Raji (cell line): Measurements from ENCODE around the gene LETM1.

ENCODE experiments used
- POLR2A ChIP-seq: IDR thresholded peaks from 2 replicates; pipeline ENCODE4 v1.6.1; 2011; ENCODE audit warnings: low read depth, low read length, control low read depth; ENCODE audit not compliant: insufficient read depth

Gene LETM1

DNA sequence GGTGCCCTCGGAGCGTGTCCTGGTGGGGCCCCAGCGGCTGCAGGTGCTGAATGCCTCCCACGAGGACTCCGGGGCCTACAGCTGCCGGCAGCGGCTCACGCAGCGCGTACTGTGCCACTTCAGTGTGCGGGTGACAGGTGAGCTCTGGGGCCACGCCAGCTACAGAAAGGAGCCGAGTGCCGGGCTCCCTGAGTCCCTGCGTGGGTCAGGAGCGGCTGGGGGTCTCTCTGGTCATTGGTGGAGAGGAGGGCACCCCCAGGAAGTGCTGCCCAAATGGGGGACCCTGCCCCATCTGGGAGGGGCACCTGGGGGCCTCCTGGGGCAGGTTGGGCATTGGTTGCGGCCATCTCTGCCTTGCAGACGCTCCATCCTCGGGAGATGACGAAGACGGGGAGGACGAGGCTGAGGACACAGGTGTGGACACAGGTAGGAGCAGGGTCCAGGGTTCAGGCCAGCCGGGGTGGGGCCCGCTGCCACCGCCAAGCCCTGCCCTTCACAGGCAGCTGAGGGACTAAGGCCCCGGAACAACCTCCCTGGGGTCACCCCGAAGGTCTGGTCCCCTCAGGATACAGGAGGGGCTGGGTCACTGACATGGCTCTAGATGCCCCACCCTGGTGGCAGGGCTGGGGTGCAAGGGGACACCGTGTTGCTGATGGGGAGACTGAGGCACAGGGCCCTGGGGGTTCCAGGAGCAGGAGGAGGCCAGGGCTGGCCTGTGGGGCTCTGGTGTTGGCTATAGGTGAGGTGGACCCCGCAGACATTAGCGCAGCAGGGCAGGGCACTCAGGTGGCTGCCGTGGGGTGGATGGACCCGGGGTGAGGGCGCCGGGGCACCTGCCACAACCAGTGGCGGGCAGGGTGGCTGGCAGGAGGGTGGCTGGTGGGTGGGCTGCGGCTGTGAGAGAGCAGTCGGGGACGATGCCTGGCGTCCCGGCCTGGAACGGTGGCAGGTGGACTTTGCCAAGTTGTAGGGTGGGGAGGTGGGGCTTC, 56.3 kb downstream of the LETM1 start:
- no peak for TF ChIP-seq POLR2A

DNA sequence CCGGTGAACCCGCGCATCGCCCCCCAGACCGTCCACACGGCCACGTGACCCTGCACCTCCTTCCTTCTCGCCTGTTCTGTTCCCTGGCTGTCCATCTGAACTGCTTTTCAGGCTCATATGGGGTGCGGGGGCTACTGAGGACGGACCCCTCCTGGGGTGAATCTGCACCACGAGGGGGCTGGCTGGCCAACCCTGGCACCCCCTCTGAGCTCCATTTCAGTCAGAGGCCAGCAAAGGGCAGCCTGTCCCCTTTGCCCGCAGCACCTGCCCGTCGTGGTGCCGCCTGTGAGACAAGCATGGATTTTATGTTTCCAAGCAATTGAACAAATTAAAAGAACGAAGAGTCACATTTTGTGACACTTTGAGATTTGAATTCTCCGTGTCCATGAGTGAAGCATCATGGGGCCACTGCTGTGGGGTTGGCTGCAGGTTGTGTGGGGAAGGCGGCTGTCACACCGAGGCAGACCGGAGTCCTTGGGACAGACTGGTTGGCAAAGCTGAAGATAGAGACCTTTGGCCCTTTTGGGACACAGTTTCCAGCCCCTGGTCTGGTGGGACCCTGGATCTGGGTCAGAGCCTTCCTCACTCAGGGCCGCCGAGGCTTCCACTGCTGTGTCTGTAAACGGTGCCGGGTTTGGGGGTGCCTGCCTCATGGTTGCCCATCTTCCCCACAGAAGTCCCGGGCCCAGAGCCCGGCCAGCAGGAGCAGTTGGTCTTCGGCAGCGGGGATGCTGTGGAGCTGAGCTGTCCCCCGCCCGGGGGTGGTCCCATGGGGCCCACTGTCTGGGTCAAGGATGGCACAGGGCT, 57.2 kb downstream of the LETM1 start:
- TF ChIP-seq POLR2A = no peak

DNA sequence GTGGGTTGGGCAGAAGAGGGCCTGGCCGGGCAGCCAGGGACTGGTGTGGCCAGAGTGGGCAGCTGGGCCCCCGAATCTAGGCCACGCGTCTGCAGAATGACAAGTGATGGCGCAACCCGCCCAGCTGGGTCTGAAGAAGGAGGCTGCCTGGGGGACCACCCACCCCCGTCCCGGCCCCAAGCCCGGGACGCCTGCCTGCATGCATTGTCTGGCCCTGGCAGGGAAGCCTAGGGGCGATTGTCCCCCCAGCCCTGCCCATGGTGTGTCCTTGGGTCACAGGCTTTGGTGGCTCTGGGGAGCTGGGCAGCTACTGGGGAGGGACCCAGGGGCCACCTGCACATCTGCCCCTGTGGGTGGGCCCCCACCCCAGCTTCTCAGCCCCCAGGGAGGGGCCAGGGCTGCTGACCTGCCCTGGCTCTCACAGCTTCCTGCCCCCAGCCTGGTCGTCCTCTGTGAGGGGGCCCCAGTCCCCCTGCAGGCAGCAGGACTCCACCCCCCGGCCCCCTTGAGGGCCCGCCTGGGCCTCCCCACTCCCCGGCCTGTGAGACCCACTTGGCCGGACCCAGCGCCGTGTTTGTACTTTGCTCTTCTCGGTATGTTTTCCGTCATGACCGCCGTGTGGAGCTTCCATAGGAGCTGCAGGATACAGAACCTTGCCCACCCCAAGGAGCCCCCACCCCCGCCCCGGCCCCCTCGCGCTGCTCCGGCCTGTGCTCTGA, 57.9 kb downstream of the LETM1 start:
- TF ChIP-seq POLR2A = no peak

DNA sequence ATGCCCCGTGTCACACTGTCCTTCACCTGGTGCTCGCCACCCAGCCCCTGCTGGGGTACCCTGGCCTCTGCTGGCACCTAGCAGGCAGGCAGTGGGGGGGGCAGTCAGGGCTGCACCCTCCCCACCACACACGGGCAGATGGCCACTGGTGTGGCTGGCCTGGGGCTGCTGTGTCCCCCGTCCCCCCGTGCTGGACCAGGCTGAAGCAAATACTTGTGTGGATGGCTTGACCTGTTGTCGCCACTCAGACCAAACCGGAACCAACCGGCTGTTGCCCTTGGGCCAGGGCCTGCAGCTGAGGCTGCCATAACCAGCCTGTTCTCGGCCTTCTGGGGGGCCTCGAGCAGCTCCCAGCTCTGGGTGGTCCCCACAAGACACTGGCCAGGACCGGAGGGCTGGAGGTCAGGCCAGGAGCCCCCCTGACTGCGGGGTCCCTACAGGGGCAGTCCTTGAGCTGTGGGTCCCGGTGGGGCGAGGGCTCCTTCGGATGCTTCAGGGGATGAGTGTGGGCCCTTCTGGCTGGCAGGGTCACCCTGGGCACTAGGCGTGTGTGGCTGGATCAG, 58.6 kb downstream of the LETM1 start:
- TF ChIP-seq POLR2A = no peak

DNA sequence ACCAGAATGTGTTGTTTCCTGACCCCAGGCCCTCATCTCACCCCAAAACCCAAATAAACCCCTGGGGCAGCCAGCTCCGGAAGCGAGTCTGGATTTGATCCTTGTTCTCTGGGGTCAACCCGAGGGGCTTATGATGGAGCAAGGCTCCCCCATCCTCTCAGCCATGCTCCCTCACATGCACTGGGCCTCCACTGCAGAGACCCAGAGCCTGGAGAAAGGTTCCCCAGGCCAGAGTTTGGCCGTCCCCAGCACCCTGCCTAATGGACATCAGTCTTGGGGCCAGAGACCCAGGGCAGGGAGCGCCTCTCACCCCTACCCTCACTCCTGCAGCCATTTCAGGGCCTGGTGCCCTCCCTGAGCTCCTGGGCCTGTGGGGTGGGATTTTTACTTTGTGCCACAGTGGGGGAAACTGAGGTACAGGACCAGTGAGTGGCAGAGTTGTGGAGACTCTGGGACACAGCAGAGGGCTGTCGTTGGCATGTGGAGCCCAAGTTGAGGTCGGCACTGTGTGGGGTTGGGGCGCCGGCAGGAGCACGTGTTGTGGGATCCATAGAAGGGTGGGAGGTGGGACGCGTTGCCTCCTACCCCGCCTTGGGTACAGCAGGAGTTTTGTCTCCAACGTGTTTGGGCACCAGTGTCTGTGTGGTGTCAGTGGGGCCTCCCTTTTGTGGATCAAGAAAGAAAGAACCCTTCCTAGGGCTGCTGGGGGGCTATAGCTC, 59.3 kb downstream of the LETM1 start:
- TF ChIP-seq POLR2A = no peak

DNA sequence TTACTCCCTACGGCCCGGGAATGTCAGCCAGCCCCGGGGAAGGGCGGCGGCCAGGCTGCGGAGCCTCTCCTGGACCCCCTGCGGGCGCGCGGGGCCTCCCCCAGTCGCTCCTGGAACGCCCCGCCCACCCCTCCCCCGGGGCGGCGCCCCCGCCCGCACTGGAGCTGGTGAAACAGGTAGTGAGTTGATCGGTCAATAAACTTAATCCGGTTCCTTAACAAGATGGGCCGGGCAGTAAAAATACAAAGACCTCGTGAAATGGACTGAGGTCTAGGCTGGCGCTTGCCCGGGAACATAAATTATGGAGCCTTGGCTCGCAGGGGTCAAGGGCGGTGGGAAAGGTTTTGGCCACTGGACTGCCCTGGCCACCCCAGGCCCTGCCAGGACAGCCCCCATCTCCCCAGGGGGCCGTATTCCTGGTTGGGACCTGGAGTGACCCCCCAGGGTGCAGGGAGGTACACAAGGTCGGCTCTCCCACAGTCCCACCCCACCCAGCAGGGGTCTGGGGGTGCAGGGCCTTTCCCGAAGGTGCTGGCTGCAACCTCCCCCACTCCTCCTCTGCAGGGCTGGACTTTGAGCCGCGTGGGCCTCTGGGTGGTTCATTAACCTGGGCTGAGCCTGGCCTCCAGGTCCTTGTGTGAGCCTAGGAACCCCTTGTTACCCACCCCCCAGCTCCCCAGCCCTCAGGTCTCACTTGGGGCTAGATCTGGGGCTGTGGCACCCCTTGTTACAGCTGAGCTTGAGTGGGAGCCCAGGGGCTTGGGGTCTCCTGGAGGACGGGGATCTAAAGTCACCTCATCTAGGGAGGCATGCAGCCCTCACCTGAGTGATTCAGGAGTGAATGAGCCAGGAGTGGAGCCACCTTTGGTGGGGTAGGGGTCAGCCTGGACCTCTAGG, 60.4 kb downstream of the LETM1 start:
- no peak for TF ChIP-seq POLR2A

DNA sequence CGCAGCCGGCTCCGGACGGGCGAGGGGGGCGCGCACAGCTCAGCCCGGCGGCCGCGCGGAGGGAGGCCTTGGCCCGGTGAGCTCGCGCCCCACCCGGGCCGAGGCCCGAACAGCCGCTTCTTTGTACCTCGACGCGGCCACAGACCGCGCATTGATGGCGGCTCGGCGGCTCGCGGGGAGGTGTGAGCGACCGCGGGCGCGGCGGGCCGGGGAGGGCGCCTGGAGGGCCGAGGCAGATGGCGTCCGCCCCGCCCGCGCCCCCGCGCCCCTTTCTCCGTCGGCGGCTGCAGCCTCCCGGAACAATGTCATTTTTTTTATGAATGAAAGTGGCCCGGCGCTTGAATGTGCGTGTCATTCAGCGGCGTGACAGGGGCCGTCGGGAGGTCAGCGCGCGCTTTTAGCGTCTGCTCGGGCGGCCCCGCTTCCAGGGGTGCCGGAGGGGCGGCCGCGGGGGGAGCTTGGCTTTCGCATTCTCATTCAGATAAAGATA, 61.1 kb downstream of the LETM1 start:
- TF ChIP-seq POLR2A = no peak

DNA sequence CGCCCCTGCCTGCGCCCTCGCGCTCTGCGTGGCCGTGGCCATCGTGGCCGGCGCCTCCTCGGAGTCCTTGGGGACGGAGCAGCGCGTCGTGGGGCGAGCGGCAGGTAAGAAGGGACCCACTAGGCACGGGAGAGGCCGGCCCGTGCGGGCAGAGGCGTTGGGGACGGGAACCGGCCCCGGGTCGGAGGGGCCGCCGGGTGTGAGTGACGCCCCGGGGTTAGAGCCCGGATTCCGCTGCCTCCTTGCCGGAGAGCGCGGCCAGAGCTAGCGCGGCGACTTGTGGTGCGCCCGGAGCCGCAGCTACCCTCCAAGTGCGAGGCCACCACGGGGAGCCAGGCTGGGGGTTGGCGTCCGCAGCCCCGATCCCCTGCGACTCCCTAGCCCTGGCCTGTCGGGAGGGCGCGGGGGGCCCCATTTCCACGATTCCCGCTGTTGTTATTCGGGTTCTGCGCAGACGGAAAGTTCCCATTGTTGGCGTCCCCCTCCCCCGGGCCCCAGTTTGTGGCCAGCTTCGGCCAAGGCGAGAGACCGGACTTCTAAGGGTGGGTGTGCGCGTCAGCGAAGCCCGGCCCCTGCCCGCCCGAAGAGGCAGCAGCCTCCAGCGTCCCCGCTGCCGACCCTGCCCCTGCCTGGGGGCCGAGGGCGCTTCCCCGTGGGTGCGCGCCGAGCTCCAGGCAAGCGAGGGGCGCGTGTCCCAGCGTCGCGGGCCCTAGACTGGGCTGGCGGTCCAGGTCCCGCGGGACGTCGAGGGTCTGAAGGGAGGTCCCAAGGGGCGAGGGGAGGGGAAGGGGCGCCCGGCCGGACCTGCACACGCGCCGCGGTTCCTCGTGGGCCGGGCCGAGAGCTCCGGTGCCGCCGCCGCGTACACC, 61.8 kb downstream of the LETM1 start:
- TF ChIP-seq POLR2A = no peak

DNA sequence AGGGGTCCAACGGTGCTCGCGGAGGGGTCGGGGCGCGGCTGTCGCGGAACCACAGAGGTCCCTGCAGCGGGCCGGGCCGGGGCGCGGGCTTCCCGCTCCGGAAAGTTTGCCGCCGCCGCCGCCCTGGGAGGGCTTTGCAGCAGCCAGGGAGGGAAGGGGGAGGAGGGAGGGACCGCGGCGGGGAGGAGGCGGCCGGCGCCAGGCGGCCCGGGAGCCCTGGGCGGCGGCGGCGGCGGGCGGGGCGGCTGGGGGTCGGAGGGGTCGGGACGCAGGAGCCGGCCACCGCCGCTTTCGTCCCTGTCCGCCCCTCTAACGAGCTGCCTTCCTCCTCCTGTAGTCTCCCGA, 62.5 kb downstream of the LETM1 start:
- no peak for TF ChIP-seq POLR2A

DNA sequence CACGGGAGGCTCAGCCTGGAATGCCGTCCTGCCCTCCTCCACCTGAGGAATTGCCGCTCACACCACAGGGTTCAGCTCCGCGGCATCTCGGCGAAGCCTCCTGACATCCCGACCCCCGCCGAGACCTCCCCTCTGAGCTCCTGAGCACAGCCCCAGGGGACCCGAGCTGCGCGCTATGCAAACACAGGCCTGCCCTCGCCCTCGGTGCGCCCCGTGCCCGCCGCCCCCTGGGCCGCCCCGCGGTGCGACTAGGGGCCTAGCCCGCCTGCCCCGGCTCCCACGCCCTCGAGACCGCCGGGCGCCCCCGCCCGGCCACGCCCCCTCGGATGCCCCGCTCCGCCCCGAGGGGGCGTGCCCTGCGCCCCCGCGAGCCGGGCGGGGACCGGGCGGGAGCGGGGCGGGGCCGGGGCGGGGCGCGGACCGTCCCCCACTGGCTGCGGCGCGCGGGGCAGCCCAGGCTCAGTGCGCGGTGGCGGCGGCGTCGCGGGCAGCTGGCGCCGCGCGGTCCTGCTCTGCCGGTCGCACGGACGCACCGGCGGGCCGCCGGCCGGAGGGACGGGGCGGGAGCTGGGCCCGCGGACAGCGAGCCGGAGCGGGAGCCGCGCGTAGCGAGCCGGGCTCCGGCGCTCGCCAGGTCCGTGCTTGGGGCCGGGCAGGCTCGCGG, 63.0 kb downstream of the LETM1 start, which contains the start of gene FGFR3:
Gene FGFR3, plus strand, starts transcription at position 462 of the 664 bp plus-strand sequence. CDS start 642 bp downstream, outside the sequence.
- no peak for TF ChIP-seq POLR2A

DNA sequence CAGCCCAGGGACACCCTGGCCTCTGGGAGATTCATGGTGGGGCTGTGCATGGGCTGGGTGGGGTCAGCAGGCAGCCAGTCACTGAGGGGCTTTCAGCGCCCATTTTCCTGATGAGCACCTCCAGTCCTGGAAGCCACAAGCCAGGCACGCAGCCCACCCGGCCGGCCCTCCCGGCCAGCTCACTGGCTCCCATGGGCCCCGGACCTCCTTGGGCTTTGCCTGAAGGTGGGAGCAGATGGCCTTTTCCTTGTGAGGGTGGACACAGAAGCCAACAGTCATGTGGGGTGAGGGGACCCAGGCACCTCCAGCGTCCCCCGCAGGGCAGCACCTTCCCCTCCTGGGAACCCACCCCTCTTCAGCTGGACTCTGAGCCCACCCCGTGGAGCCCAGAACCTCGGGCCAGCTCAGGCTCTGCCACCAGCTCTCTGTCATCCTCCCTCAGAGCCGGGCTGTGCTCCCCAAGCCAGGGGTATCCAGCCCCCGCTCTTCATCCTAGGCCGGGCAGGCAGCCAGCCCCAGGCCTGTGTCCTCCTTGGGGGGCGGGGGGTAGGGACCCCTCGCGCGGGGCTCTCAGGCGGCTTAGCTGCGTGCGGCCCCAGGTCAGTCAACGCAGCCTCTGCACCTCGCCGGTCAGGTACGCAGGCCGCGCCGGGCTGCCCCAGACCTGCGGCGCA, 63.7 kb downstream of the LETM1 start:
- no peak for TF ChIP-seq POLR2A
